Measurements from ENCODE around the gene EIF2AK3.
"Not testable (repeated sequence)": the region's sequence is repeated elsewhere in the genome, so short reads cannot be mapped to it uniquely, and the experiment has no call there.

Gene EIF2AK3

DNA sequence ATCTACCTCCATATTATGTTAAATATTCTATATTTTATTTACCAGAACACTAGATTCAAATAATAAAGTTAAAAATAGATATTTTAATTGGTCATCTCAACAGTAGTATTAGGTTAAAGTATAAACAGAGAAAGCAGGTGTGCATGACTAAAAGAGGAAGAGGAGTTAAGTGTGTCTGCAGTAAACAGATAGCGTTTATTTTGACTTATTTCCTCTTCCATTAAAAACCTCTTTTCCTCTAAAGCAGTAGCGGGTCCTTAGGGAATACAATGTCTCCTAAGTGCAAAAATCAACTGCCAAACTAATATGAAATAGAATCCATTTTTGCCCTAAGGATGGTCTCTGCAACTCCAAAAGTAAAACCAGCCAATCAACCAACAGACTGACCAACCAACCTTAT is 27.7 kb downstream of the EIF2AK3 start:
- in situ Hi-C loops (cut with MboI; ENCODE audit: low sequenced_read_pairs): no loop called here

DNA sequence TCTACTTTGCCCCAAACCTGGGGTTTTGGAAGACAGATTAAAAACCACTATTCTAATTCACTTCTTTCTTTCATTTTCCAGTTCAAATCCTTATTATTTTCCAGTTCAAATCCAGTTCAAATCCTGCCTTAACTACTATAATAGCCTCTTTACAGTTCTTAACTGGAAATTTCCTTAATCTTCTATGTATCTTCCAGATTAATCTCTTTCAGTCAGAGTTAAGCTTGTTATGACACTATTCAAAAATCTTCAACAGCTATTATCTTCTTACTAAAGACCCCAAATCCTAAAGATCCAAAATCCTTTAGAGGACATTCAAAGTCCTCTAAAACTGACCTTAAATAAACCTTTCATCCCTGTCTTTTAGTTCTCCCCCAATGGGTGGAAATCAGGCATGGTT is 30.1 kb downstream of the EIF2AK3 start:
- in situ Hi-C loops (cut with MboI; ENCODE audit: low sequenced_read_pairs): no loop called here

DNA sequence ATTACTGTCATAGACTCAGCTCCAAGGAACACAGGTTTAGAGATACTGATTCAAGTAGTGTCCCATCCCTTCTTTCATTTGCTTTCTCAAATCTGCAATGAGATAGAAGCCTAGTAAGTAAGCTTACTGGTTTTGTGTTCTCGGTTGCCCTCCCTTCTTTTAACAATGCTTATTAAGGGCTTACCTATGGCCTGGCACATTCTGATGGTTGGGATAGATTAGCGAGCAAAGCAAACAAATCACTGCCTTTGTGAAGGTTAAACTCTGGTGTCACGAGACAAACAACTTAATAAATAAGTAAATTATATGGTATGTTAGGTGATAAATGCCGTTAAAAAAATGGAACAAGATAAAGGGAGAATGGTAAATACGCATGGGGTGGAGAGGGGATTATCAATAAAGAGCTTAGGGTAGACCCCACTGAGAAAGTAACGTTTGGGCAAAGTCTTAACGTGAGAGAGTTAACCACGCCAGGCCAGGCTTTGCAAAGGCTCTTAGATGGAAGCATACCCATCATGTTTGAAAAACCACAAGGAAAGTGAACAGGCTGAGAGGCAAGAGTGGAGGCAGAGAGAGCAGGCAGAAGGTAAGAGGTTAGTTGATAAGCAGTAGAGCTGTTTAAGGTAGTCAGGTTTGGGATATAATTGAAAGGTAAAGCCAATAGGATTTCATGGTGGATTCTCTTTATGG is 31.0 kb downstream of the EIF2AK3 start:
- in situ Hi-C loops (cut with MboI; ENCODE audit: low sequenced_read_pairs): no loop called here

DNA sequence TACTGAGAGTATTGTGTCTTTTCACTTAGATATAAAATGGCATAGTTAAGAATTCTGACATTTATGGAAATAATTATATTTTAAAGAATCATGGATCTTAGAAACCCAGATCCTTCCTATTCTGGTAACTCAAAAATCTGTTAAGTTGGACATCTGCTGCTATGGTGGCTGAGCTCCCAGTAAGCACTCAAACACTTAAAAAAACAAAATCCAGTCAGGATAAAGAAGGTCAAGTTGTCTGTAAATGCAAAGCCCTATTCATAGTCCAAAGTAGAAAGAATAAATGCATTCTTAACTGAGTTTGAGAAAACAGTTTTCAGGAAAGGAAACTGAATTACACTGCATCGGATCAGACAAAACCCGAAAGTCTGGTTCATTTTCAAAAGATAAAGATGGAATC is 35.6 kb downstream of the EIF2AK3 start:
- in situ Hi-C loops (cut with MboI; ENCODE audit: low sequenced_read_pairs): no loop called here

DNA sequence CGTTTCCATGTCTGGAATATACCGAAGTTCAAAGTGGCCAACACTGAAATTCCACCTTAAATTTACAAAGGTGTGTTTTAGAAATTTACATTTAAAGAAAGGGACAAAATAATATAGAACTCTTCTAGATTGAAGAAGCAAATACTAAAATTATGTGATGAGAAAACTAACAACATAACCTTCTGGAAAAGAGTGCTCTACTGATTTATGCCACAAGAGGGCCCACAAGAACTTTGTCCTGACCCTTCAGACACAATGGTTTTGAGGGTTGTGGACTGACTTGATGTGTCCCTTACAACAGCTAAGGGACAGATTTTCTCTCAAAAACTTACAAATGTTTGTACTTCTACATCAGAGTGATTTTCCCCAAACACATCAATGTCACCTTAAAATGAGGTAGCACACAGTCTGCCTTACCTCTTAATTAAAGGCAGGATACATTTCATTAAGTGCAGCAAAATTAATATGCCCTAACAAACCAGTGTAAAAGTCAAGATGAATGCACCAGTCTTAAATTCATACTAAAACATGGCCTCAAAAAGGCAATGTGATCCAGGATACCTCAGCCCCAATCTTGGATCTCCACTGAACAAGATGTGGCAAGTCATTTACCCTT is 36.2 kb downstream of the EIF2AK3 start:
- in situ Hi-C loops (cut with MboI; ENCODE audit: low sequenced_read_pairs): no loop called here

DNA sequence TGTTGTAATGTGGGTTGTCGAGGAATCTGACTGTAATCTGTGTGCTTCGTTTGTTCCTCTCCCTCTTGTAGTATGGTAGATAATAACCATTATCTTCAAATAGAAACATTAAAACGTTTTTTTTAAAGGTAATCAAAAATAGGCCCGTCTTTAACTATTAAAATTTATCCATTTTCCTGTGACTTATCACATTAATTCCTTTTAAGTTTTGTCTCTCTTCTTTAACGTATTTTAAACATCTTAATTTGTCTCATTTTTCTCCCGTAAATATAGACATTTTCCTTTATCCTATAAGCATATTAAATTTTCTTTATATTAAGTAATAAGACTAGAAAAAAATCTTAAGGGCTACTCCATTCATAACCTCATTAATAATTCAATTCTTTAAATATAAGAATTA is 41.3 kb downstream of the EIF2AK3 start:
- in situ Hi-C loops (cut with MboI; ENCODE audit: low sequenced_read_pairs): no loop called here

DNA sequence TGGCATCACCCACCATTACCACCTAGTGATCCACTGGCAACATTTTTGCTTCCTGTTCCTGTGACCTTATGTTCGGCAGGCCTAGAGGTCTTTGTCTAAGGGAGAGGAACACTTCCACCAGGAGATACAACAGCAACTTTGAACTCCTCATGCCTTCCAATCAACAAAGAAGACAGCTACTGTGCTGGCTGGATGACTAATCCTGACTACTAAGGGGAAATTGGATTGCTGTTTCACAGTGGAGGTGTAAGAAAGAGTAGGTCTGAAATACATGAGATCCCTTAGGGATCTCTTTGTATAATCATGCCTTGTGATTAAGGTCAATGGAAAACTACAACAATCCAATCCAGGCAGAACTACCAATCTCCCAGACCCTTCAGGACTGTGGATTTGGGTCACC is 45.2 kb downstream of the EIF2AK3 start:
- in situ Hi-C loops (cut with MboI; ENCODE audit: low sequenced_read_pairs): no loop called here

DNA sequence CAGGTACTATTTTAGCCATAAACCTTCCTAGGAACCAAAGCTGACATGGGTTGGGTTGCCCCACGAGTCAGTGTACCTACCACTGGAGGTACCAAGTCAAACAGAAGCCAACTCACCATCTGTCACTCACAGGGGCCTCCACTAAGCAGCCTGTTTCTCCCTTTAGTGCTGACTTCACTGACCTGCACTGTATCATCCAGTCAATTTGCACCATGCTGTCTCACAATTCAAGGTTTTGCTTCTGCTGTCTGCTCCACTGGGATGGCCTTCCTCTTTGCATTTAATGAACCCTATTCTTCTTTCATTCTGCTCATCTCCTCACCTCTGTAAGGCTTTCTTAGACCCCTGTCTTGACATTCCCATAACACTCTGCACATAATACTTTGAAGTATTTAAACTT is 47.2 kb downstream of the EIF2AK3 start:
- in situ Hi-C loops (cut with MboI; ENCODE audit: low sequenced_read_pairs): no loop called here

DNA sequence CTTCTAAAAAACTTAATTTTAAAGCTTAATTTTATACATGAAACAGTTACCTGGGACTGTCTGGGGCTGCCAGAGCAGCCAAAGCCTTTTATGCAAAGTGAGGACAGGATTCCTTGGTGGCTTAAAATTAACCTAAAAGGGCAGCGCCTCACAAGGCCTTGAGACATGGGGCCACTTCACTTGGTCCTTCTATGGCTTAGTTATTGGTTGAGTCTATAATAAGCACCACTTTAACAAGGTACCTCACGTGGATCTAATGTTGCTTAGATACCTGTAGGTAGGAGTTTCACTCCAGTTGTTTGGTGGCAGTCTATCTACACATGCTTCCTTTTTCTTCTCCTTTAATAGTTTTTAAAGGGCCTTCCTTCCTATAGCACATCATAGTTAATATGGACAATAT is 51.6 kb downstream of the EIF2AK3 start:
- in situ Hi-C loops (cut with MboI; ENCODE audit: low sequenced_read_pairs): no loop called here

DNA sequence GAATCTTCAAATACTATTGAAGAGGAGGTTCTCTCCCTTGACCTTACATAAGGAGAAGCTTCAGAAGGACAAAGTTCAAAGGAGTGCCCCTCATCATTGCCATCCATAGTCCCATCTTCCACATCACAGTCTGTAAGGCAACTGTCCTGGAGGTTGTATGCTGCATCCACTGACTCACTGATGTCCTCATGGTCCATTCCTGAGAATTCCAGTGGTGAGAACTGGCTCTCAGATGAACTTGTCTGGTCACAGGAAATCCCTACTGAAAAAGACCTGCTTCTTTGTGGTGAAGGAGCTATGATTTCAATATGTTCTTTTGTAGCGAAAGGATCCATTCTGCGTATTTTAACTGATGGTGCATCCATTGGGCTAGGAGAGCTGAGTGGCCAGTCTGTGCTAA is 52.2 kb downstream of the EIF2AK3 start:
- in situ Hi-C loops (cut with MboI; ENCODE audit: low sequenced_read_pairs): no loop called here

DNA sequence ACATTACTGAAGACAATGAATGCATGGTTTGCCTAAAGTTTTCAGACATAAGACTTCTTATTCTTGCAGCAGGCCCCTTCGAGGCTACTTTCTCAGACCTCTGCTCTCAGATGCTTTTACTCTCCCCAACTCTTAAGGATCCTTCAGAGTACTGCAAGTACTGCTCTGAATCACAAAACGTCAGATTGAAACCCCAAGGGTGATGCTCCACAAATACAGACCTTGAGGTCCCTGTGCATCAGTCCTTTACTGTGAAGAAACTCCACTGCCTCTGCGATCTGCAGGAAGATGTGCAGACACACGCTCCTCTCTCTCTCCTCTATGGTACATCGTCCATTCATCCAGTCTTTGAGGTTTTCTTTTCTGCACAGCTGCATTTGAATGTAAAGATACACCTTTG is 52.8 kb downstream of the EIF2AK3 start:
- in situ Hi-C loops (cut with MboI; ENCODE audit: low sequenced_read_pairs): no loop called here

DNA sequence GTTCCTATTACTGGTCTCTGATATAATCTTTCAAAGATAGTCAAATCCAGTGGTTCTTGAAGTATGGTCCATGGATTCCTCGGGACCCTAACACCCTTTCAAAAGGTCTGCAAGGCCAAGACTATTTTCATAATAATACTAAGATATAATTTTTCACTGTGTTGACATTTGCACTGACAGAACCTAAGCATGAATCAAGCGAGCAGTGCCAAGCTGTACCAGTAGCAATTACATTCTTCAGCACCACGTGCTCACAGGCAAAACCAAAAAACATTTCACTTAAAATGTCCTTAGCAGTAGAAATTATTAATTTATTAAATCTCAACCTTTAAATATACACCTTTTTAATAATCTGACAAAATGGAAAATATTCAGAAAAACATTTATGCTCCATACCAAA is 59.1 kb downstream of the EIF2AK3 start:
- in situ Hi-C loops (cut with MboI; ENCODE audit: low sequenced_read_pairs): no loop called here

DNA sequence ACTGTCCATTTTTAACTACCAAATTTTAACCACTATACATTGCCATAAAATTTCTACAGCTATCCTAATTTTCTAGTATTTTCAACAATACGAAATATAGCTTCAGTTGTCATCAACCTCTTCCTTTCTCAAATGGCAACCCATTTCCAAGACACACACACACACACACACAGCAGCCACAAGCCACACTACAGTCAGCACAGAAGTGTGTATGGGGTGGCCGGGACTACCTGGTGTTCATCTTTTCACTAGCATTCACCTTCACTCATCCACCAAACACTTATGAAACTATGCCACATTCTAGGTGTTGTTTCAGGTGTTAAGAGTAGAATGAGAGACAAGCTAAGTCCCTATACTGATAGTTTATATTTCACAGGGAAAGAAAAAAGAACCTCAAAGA is 62.9 kb downstream of the EIF2AK3 start:
- in situ Hi-C loops (cut with MboI; ENCODE audit: low sequenced_read_pairs): no loop called here

DNA sequence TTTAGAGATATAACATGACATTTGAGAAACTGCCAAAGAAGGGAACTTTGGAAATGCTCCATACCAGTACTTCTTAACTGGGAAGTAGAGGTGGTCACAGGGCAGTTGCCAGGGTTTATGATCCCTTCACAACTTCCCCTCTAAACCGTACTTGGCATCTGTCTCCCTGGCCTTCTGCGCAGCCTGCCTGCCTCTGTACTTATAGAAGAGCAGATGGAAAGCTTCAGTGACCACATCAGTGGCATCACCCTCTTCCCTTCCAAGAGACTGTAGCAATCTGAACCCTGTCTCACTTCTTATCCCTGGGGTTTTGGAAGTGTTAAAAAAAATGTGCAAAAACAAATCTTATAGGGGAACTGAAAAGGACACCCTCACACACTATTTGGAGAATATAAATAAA is 64.1 kb downstream of the EIF2AK3 start:
- in situ Hi-C loops (cut with MboI; ENCODE audit: low sequenced_read_pairs): no loop called here

DNA sequence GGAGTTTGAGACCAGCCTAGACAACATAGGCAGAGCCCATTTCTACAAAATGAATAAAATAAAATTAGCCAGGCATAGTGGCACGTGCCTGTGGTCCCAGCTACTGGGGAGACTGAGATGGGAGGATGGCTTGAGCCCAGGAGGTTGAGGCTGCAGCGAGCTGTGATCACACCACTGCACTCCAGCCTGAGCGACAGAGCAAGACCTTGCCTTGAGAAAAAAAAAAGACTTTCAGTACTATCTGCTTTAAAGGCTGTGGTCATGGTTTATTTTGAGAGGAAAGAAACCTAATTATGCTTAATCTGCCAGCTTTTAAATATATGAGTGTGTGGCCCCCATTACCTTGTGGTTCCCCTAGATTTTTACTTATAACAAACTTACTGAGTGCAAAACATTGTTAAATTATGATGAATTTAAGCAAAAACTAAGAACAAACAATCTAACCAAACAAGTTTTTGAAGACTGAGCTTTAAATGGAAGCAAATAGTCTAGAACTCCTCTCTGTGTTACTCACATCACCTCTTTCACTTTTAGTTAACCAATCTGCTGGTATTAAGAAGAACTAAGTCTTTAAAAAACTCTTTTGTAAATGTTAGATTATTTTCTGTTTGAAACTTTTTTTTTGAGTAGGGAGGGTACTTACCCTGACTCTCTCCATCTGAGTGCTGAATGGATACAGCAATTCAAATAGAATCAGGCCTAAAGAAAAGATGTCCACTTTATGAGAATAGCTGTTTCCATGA is 65.4 kb downstream of the EIF2AK3 start:
- in situ Hi-C loops (cut with MboI; ENCODE audit: low sequenced_read_pairs): no loop called here

DNA sequence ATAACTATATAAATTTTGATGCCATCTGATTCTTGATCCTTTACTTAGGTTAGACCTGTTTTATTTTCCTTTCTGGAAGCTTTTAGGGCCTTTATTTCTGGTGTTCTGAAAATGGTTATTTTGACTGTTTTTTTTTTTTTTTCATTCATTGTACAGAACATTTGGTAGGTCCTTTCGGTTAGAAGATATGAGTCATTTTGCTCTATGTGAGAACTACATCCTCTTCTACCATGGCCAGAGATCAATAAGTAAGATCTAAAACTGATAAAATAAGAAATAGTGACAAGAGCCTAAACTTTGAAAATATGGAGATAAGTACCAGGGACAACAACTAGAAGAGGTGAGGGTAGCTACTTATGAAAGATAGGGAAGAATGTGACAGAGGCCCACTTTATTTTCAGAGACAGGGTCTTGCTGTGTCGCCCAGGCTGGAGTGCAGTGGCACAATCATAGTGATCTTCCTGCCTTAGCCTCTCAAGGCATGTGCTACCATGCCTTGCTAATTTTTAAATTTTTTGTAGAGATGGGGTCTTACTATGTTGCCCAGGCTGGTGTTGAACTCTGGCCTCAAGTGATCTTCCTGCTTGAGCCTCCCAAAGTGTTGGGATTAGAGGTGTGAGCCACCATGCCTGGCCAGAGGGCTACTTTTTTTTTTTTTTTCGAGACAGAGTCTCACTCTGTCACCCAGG is 66.5 kb downstream of the EIF2AK3 start:
- in situ Hi-C loops (cut with MboI; ENCODE audit: low sequenced_read_pairs): no loop called here

DNA sequence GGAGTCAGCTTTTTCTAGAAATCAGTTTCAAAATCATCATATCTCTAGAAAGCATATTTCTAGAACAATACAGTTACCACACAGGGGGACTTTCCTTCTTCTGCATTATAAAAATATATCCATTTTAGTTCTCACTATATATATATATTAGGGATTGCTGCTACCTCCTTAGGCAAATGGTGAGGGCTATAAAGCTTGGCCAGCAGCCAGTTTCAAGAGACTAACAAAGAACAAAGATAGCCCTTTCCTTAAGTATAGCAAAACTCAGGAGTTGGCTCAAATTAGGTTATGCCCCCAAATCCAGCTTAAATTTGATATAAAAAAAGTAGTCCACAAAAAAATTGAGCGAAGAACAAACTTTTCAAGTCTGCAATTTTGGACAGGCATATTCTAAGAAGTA is 70.0 kb downstream of the EIF2AK3 start:
- in situ Hi-C loops (cut with MboI; ENCODE audit: low sequenced_read_pairs): no loop called here

DNA sequence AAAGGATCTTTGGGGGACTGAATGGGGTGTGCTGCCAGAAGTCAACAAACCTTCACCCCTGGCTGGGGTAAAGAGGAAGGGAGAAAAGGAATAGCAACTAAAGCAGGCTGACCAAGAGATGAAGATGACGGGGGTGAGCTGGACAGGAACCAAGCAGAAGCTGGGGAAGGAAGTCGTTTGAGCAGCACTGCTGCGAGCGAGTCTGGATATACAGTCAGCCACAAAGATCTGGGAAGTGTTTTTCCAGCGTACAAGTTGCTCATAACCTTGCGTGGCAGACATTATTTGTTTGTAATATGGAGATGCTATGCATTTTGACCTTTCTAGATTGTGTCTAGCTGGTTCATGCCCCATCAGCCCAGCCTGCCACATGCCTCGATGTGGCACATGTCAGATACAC is 71.2 kb downstream of the EIF2AK3 start:
- in situ Hi-C loops (cut with MboI; ENCODE audit: low sequenced_read_pairs): no loop called here

DNA sequence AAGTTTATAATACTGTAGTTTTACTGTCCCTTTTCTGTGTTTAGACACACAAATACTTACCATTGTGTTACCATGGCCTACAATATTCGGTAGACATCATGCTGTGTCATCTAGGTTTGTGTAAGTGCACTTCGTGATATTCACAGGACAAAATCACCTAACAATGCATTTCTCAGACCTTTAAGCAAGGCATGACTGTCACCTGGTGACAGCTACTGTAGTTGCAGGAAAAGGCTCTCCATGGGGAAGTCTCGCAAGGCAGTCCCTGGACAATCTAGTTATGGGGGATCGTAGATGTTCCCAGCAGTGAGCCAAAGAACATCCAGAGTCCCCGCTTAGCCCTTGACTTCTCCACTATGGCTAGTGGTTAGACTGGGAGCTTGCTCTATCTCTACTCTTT is 73.1 kb downstream of the EIF2AK3 start:
- in situ Hi-C loops (cut with MboI; ENCODE audit: low sequenced_read_pairs): no loop called here

DNA sequence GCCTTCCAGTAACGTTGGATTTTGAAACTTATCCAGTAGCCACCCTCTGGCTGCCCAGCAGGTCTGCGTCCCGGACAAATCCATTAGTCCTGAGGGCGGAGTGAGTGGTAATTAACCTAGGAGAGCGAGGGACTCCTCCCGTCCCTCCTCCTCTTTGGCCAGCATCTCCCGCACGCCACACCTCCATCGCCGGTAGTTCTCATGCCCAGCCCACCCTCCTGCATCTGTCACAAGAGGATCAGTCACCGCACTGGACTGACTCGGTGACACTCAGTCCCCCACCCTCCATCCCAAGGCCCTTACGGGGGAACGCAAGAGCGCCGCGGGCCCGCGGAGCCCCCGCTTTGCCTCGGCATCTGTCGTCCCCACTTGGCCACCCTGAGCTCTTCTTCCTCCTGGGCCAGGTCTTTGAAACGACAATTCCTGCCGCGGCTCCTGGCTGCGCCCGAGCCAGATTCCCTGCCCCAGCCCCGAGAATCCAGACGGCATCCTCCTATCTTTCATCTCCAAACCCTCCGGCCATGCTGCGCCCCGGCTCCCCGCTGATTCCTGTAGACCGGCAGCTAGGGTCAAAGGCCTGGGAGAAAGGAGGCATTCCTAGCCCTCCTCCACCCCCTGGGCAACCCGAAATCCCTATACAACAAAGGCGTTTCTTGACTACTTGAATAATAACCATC is 77.5 kb downstream of the EIF2AK3 start:
- in situ Hi-C loops (cut with MboI; ENCODE audit: low sequenced_read_pairs): no loop called here

DNA sequence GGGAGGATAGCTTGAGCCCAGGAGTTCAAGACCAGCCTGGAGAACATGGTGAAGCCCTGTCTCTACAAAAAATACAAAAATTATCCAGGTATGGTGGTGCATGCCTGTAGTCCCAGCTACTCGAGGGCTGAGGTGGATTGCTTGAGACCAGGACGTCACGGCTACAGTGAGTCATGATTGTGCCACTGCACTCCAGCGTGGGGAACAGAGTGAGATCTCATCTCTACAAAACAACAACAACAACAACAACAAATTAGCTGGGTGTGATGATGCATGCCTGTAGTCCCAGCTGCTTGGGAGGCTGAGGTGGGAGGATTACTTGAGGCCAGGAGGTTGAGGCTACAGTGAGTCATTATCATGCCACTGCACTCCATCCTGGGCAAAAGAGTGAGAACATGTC is 81.0 kb downstream of the EIF2AK3 start:
- in situ Hi-C loops (cut with MboI; ENCODE audit: low sequenced_read_pairs): not testable (repeated sequence)

All from hTERT RPE-1 (cell line).